K562 (cell line): ENCODE measurements around the gene STUB1. TPM values are rescaled to one million over a fixed set of nuclear protein-coding genes. Genes with fewer than 3 reads are reported as not detected.

Source experiments
- ATAC-seq: fragments of 200-7000 bp; cut with Tn5 transposase; 3 replicates; pipeline ENCODE4 v1.9.1; 2020; ENCODE audit warnings: moderate library complexity
- BruUV-seq: library from RNA; stranded (reverse); fragments of 400-500 nt; replicated peaks from 2 replicates; lab custom pipeline; 2021; lab: Mats Ljungman, UMichigan
- CTCF ChIA-PET: fragments of 300-600 bp; formaldehyde crosslinking; extraction: SDS; loops from one replicate; lab custom pipeline; 2021; ENCODE audit warnings: low intra/inter-chr PET ratio; lab: Yijun Ruan, JAX
- POLR2A ChIA-PET: fragments of 300-600, 350-650 bp; sonication (Branson Sonifier 250); formaldehyde crosslinking; extraction: SDS; loops from one replicate; lab custom pipeline; 2021; ENCODE audit warnings: antibody characterized with exemption, inconsistent platforms; lab: Yijun Ruan, JAX
- DNase-seq, 4 experiments: peaks; one replicate each; pipeline versions ENCODE4 v3.0.0 to v3.0.0-alpha.2; 2011 to 2018; ENCODE audit warnings: low spot score in 3 of 4, mixed read lengths in 3 of 4; ENCODE audit errors: extremely low read depth in 1 of 4
- FAIRE-seq: peaks from 2 replicates; lab custom pipeline; 2011; peaks lifted over from hg19 to GRCh38; lab: Jason Lieb, UNC
- H2AFZ ChIP-seq: 2 replicates; pipeline ENCODE4 v1.6.0; 2011; ENCODE audit warnings: low read depth, low read length, control low read depth, inconsistent platforms
- H3K27ac ChIP-seq: fragments of 200-600 bp; 3 replicates; pipeline ENCODE4 v1.8.0; 2011; ENCODE audit warnings: low read depth, mild to moderate bottlenecking, control low read depth, inconsistent platforms, low read length, moderate library complexity, mixed read lengths; ENCODE audit errors: extremely low read depth
- H3K27me3 ChIP-seq, 2 experiments: fragments of 300-600 bp in 1 of 2; 2 replicates in 1 of 2; 3 replicates in 1 of 2; pipeline versions ENCODE4 v1.6.0 to v1.8.0; 2011; ENCODE audit warnings: inconsistent platforms in 2 of 2, low read length in 2 of 2, mild to moderate bottlenecking in 1 of 2, mixed read lengths in 1 of 2, moderate library complexity in 1 of 2; ENCODE audit not compliant: control insufficient read depth in 2 of 2, insufficient read depth in 2 of 2
- H3K36me3 ChIP-seq: fragments of 300-600 bp; 3 replicates; pipeline ENCODE4 v1.8.0; 2011; ENCODE audit warnings: mild to moderate bottlenecking, low read length, inconsistent platforms; ENCODE audit not compliant: control insufficient read depth, insufficient read depth
- H3K4me1 ChIP-seq, 2 experiments: fragments of 200-600 bp in 1 of 2; replicated peaks in 1 of 2; 2 replicates in 1 of 2; 3 replicates in 1 of 2; pipeline versions ENCODE4 v1.5.1 to v1.8.0; 2011; ENCODE audit warnings: inconsistent platforms in 2 of 2, low read length in 2 of 2, mild to moderate bottlenecking in 1 of 2, mixed read lengths in 1 of 2, moderate library complexity in 1 of 2; ENCODE audit not compliant: control insufficient read depth in 2 of 2, insufficient read depth in 2 of 2
- H3K4me2 ChIP-seq: 2 replicates; pipeline ENCODE4 v1.6.1; 2011; ENCODE audit warnings: low read length, control low read depth, inconsistent platforms, mixed read lengths; ENCODE audit not compliant: insufficient read depth
- H3K4me3 ChIP-seq: fragments of 200-600 bp; sonication (generic), shearing (Covaris generic); 2 replicates; pipeline ENCODE4 v1.5.1; 2016; ENCODE audit warnings: control low read depth, inconsistent platforms
- H3K79me2 ChIP-seq: fragments of 200-600 bp; 3 replicates; pipeline ENCODE4 v1.8.0; 2011; ENCODE audit warnings: low read length, inconsistent platforms; ENCODE audit not compliant: control insufficient read depth, insufficient read depth
- H3K9ac ChIP-seq, 2 experiments: 2 replicates each; pipeline versions ENCODE4 v1.6.0 to v1.6.1; 2011; ENCODE audit warnings: low read depth in 2 of 2, low read length in 2 of 2, control low read depth in 1 of 2, inconsistent platforms in 1 of 2, mild to moderate bottlenecking in 1 of 2, mixed read lengths in 1 of 2; ENCODE audit not compliant: insufficient read depth in 1 of 2
- H3K9me1 ChIP-seq: one replicate; pipeline ENCODE4 v1.6.0; 2011; ENCODE audit warnings: inconsistent platforms, mild to moderate bottlenecking, low read length, moderate library complexity; ENCODE audit not compliant: control insufficient read depth, insufficient read depth
- H3K9me3 ChIP-seq: replicated peaks from 2 replicates; pipeline ENCODE4 v1.5.1; 2011; ENCODE audit warnings: low read depth, low read length, inconsistent platforms; ENCODE audit not compliant: control insufficient read depth, insufficient read depth
- H4K20me1 ChIP-seq: replicated peaks from 2 replicates; pipeline ENCODE4 v1.6.1; 2011; ENCODE audit warnings: low read length, inconsistent platforms, mixed read lengths; ENCODE audit not compliant: control insufficient read depth, insufficient read depth
- POLR2H ChIP-seq: IDR thresholded peaks from 2 replicates; pipeline ENCODE4 v1.6.1; 2016; ENCODE audit warnings: missing genetic modification characterization, low read depth, mild to moderate bottlenecking, control low read depth, missing compliant biosample characterization, moderate library complexity
- PTTG1 ChIP-seq: fragments of 450-650 bp; IDR thresholded peaks from 2 replicates; pipeline ENCODE4 v1.6.1; 2016; ENCODE audit warnings: low read depth, mild to moderate bottlenecking, missing genetic modification characterization, missing compliant biosample characterization
- RAD51 ChIP-seq: fragments of 450-650 bp; IDR thresholded peaks from 2 replicates; pipeline ENCODE4 v1.7.1; 2016; ENCODE audit warnings: low read depth, mild to moderate bottlenecking, borderline replicate concordance
- RFX7 ChIP-seq: fragments of 250-450 bp; sonication (Bioruptor Pico); IDR thresholded peaks from 2 replicates; pipeline ENCODE4 v1.5.1; 2021; ENCODE audit warnings: mild to moderate bottlenecking
- SAFB ChIP-seq: fragments of 200-400 bp; formaldehyde crosslinking; IDR thresholded peaks from 2 replicates; pipeline ENCODE4 v1.6.1; 2017; ENCODE audit warnings: low read depth, low read length, borderline replicate concordance
- TFE3 ChIP-seq: fragments of 450-650 bp; formaldehyde crosslinking; IDR thresholded peaks from 2 replicates; pipeline ENCODE4 v1.4.0; 2020; ENCODE audit warnings: mild to moderate bottlenecking, mixed read lengths
- TOE1 ChIP-seq, 2 experiments: fragments of 450-650 bp in 1 of 2; sonication (generic) in 1 of 2; formaldehyde crosslinking in 1 of 2; IDR thresholded peaks; 2 replicates each; pipeline versions ENCODE4 v1.7.1 to v1.8.0; 2016 to 2022; ENCODE audit warnings: borderline replicate concordance in 2 of 2, mild to moderate bottlenecking in 2 of 2, antibody characterized with exemption in 1 of 2, inconsistent platforms in 1 of 2, low read depth in 1 of 2, missing genetic modification reagents in 1 of 2, moderate library complexity in 1 of 2
- ZBTB7A ChIP-seq: IDR thresholded peaks from 2 replicates; pipeline ENCODE4 v1.6.1; 2011; ENCODE audit warnings: low read depth, mild to moderate bottlenecking, low read length, moderate library complexity, borderline replicate concordance; ENCODE audit not compliant: control insufficient read depth
- ZKSCAN8 ChIP-seq: fragments of 200-800 bp; sonication (Bioruptor generic); IDR thresholded peaks from 2 replicates; pipeline ENCODE4 v1.6.1; 2016; ENCODE audit warnings: missing genetic modification characterization, missing compliant biosample characterization
- ZNF583 ChIP-seq: fragments of 250-450 bp; sonication (Bioruptor Pico); IDR thresholded peaks from 2 replicates; pipeline ENCODE4 v1.4.0; 2020
- WGBS: fragments of 100-300 bp; shearing (Covaris generic); methylation state at CpG from one replicate; pipeline ENCODE4 v1.1.6; 2016; ENCODE audit warnings: low coverage, mixed read lengths; ENCODE audit not compliant: insufficient coverage; ENCODE audit errors: missing lambda C conversion rate; 5-methylcytosine and 5-hydroxymethylcytosine counted together
- in situ Hi-C: fragments of 300-500 bp; cut with MboI; formaldehyde crosslinking; loops from 4 replicates; pipeline ENCODE4 v1.15.0; 2018; ENCODE audit warnings: inconsistent platforms, mixed read lengths
- intact Hi-C: fragments of 100-400 bp; cut with micrococcal nuclease; formaldehyde crosslinking; loops from 2 replicates; pipeline ENCODE4 v1.14.2; 2022
- polyA plus RNA-seq, 8 experiments: library from polyadenylated mRNA; depleted of rRNA in 4 of 8; stranded (reverse) in 5 of 8; unstranded in 3 of 8; fragments of >200 nt; fragmentation: Nextera tagmentation in 2 of 8; fragmentation: Illumina TruSeq in 1 of 8; extraction: Ambion mirVana in 2 of 8; extraction: Trizol in 1 of 8; gene quantifications; 2 replicates each; pipeline versions ENCODE4 v1.2.1 to v1.2.3, GENCODE V29; 2011 to 2014; ENCODE audit warnings: inconsistent platforms in 1 of 8, missing spikeins in 1 of 8
- total RNA-seq, 7 experiments: library from RNA; depleted of rRNA in 6 of 7; stranded (reverse); fragments of >200 nt in 6 of 7; fragmentation: Illumina TruSeq in 2 of 7; extraction: Trizol in 2 of 7; gene quantifications; 2 replicates each; pipeline versions ENCODE4 v1.2.1 to v1.2.3, GENCODE V29; 2011 to 2021; ENCODE audit warnings: low replicate concordance in 1 of 7

The STUB1 gene
- total and polyA plus RNA-seq, 9 of the 15 experiments (the other 6 are each of a cell fraction or from before 2014, with no cell fraction given): 10.6 to 251 (median 152) TPM

- ChIA-PET CTCF (no interaction called here), POLR2A (interaction anchor here (0.9 kb wide), 1 partner anchor 14 kb away, joined by 3 read pairs; no protein-coding TSS in a partner anchor)
- BruUV-seq: no TSS peak
- FAIRE-seq (peak; percentile 57), ATAC-seq (no peak), DNase-seq (peak in 1 of 4 experiments; percentile 7)
- Histone ChIP-seq H3K9ac (no peak overlapping the region), H3K4me2 (no peak overlapping the region), H3K27me3 (no peaks in the 10 kb centered on the region), H4K20me1 (no peaks in the 10 kb centered on the region), H3K36me3 (peaks cover 12% of the 10 kb centered on the region; the same call in 2 of the 3 replicates), H3K9me1 (peaks cover 5% of the 10 kb centered on the region), H3K4me1 (peaks cover 12 to 77% of the 10 kb centered on the region in 2 experiments), H3K79me2 (peaks cover 17% of the 10 kb centered on the region; the same call in 2 of the 3 replicates), H3K4me3 (no peak overlapping the region), H3K9me3 (no peaks in the 10 kb centered on the region), H3K27ac (no peak overlapping the region), H2AFZ (no peak overlapping the region)
- intact Hi-C loops (no loop called here), in situ Hi-C loops (no loop called here)
- 42% methylated on average over 9 of the region's 10 CpGs for WGBS
- TF ChIP-seq SAFB: no peak
- TF ChIP-seq ZNF583 (CRISPR knock-in tag): no peak
- TF ChIP-seq PTTG1 (tag): no peak
- peak; percentile 68 for TF ChIP-seq RAD51
- no peak for TF ChIP-seq RFX7 (CRISPR knock-in tag)
- TF ChIP-seq TFE3 (CRISPR knock-in tag): peak; percentile 87
- no peak for TF ChIP-seq POLR2H (tag)
- TF ChIP-seq ZBTB7A: peak; percentile 45; the same call in 1 of the 2 replicates
- peak; percentile 30; the same call in 1 of the 2 replicates for TF ChIP-seq TOE1 (IDR thresholded peaks at IDR 0.05; ENCODE audit: borderline replicate concordance)
- TF ChIP-seq TOE1 (CRISPR knock-in tag; IDR thresholded peaks at IDR 0.05; ENCODE audit: borderline replicate concordance, low read depth): no peak
- TF ChIP-seq ZKSCAN8: no peak
These were observed 12.3 kb downstream of the STUB1 start for GRCh38 chr16:692356-693108.
